HG03159 (cell line): ENCODE measurements around the gene SLC37A4.
A peak's percentile ranks its signal among the peaks of the same experiment; 100 is the strongest.
"Not testable (repeated sequence)": the region's sequence is repeated elsewhere in the genome, so short reads cannot be mapped to it uniquely, and the experiment has no call there.

Source experiments
- ATAC-seq: cut with Tn5 transposase; IDR thresholded peaks from one replicate; pipeline ENCODE4 v1.9.1; 2021; ENCODE audit warnings: mild to moderate bottlenecking, moderate library complexity; ENCODE audit not compliant: unreplicated experiment

Gene SLC37A4

DNA sequence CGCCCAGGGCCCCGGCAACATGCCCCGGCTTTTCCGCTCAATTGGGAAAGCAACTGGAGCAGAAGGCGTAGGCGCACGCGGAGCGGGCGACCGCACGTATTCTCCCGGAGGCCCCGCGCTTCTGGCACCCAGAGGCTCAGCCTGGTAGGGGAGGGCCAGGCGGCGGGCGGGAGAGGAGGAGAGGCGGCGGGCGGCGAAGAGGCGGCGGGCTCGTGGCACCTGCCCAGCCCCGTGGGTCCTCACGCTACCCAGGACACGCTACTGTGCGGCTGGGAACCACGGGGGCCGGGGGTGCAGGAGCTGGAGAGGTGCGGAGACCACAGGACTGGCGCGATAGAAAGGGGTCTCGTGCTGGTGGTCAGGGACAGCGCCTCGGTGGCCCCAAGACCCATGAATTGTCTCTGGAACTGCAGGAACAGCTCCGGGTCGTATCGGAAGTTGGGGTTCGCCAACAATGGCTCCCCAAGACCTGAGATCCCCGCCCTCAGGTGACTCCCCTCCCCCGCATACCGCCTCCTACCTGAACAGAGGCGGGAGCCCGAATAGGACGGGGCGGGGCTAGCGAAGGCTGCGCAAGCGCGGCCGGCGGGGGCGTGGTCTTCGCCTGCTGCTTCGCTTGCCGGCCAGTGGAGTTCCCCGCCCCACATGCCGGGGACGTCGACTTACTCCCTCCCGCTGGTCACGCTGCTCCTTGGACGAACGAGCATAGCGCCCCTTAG is at the start of gene SLC37A4:
Gene SLC37A4 (minus strand): TSS at position 549 of the 719 bp plus-strand sequence.
- ATAC-seq = peak; percentile 90

DNA sequence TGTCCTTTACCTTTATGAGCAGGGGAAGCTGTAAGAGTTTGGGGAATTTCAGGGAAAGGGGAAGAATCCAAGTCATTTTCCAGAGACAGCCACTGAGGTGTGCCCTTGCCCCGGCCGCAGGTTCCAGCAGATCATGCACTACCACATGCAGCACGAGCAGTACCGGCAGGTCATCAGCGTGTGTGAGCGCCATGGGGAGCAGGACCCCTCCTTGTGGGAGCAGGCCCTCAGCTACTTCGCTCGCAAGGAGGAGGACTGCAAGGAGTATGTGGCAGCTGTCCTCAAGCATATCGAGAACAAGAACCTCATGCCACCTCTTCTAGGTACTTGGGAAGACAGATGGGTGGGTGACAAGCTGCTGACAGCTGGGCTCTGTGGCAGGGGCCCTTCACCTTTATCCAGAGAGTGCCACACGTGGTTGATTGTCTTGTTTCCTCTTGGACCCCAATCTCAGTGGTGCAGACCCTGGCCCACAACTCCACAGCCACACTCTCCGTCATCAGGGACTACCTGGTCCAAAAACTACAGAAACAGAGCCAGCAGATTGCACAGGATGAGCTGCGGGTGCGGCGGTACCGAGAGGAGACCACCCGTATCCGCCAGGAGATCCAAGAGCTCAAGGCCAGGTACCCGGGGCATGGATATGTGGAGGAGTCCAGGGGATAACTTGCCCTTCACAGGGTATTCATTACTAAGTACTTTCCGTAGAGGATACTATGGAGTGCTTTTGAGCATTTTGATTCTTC is 48.2 kb upstream of the SLC37A4 start:
- ATAC-seq = no peak

DNA sequence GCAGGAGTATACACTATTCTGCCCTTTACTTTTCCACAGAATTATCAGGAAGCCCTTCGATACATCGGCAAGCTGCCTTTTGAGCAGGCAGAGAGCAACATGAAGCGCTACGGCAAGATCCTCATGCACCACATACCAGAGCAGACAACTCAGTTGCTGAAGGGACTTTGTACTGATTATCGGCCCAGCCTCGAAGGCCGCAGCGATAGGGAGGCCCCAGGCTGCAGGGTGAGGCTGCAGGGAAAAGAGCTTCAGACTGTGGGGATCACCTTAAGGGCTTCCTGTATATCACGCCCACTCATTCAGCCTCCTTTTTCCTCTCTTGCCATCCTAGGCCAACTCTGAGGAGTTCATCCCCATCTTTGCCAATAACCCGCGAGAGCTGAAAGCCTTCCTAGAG is 47.2 kb upstream of the SLC37A4 start:
- ATAC-seq = no peak

DNA sequence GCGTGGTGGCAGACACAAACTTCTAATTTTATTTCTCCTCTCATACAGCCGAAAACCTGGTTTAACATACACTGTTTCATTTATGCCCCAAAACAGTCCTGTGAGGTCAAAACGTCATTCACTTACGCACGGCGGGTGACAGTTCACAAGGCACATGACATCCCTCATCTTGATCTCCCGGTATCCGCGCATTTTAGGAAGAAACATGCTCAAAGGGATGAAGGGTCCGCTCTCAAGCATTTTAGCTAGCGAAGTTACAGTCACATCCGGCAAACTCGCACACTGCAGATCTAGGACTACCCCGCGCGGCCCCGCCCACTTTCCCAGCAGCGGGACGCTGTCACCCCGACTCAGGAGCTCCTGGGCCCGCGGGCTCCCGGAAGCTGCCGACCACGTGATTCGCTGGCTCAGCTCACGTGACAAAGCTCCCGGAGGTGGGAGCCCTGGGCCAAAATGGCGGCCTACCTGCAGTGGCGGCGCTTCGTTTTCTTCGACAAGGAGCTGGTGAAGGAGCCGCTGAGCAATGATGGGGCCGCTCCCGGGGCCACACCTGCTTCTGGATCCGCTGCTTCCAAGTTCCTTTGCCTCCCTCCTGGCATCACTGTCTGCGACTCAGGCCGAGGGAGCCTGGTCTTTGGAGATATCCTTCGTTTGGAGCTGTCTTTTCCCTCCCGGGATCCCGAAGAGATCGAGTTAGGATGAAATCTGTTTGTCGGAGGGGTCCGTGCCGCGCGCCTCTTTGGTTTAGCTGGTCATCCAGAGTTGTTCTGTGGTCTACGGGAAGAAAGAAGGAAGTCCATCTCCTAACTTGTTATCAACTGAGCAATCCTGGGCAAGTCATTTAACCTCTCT is 36.9 kb upstream of the SLC37A4 start, which contains the start of gene VPS11:
Gene VPS11 (plus strand): TSS at position 448 of the 852 bp plus-strand sequence. CDS start 6 bp downstream, at position 454.
- peak; percentile 93 for ATAC-seq

DNA sequence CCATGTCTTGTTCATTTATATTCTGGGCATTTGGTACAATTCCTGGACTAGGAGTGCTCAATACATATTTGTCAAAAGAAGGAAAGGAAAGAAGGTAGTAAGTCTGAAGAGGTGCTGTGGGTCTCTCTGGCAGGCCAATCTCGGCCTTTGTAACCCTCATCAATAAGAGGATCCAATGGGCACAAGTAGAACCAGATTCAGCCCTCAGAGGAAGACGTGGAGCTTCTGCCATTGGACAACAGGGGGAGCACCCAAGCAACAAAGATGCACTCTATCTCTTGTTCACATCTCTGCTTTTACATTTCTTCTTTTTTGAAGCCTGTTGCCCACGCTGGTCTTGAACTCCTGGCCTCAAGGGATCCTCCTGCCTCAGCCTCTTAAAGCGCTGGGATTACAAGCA is 34.7 kb upstream of the SLC37A4 start:
- ATAC-seq = no peak

DNA sequence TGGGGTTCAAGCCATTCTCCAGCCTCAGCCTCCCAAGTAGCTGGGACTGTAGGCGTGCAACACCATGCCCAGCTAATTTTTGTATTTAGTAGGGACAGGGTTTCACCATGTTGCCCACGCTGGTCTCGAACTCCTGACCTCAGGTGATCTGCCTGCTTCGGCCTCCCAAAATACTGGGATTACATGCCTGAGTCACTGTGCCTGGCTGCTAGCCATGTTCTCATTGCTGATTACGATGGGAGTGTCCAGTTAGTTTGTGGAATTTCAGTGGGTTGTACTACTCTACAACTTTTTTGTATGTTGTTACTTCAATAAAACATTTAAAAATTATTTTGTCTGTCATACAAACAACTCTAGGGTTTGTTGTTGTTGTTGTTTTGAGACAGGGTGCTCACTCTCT is 32.1 kb upstream of the SLC37A4 start:
- no peak for ATAC-seq

DNA sequence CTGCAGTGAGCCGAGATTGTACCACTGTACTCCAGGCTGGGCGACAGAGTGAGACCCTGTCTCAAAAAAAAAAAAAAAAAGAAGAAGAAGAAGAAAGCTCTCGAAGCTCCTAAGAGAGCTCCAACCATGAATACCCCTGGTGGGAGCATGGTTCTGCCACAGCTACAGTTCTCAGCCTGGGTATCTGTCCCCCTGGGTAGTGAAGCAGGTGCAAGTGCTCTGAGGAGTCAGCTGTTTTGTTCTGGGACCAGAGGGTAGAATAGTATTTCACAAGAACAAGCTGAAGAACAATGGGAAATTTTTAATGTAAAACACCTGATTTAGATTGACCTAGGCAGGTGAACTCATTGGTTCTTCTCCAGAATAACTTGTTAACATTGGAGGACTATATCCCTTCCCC is 30.6 kb upstream of the SLC37A4 start:
- no peak for ATAC-seq

DNA sequence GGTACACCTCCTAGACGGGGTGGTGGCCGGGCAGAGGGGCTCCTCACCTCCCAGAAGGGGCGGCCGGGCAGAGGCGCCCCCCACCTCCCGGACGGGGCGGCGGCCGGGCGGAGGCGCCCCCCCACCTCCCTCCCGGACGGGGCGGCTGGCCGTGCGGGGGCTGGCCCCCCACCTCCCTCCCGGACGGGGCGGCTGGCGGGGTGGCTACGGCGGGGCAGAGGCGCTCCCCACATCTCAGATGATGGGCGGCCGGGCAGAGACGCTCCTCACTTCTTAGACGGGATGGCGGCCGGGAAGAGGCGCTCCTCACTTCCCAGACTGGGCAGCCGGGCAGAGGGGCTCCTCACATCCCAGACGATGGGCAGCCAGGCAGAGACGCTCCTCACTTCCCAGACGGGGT is 28.5 kb upstream of the SLC37A4 start:
- ATAC-seq = not testable (repeated sequence)

DNA sequence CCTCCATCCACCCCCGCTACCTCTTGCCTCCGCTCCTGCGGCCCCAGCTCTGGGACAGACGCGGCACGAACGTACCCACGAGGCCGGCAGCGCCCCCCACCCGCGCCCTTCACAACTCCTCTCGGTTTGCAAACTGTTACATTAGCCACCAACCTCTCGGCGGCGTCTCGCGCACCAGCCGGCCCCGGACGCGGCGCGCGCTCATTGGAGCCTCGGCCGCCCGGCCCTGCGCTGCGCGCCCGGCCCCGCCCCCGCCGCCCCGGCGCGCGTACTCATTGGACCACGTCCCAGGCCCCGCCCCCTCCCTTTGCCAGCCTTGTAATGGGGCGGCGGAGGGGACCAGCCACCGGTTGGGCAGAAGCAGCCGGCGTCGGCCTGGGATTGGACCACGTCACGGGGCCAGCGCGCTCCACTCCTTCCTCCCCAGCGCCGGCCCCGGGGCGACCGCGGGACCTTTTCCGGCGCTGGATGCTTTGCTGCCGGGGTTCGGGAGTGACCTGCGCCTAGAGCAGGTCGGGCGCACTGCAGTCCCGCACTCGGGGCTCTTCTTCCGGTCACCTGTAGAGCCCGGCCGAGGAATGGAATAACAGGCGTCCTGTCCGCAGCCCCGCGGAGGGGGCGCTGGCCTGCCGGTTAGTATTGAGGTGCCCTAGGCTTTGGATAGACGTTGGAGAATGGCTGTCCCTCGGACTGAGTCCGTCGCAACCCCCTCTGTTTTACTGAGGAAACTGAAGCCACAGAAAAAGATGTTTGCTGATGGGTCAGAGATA is 26.5 kb upstream of the SLC37A4 start, which contains the start of gene HYOU1:
Gene HYOU1 (minus strand): TSS at position 206 of the 770 bp plus-strand sequence. CDS start 1,045 bp downstream, outside the sequence.
- ATAC-seq = peak; percentile 86

DNA sequence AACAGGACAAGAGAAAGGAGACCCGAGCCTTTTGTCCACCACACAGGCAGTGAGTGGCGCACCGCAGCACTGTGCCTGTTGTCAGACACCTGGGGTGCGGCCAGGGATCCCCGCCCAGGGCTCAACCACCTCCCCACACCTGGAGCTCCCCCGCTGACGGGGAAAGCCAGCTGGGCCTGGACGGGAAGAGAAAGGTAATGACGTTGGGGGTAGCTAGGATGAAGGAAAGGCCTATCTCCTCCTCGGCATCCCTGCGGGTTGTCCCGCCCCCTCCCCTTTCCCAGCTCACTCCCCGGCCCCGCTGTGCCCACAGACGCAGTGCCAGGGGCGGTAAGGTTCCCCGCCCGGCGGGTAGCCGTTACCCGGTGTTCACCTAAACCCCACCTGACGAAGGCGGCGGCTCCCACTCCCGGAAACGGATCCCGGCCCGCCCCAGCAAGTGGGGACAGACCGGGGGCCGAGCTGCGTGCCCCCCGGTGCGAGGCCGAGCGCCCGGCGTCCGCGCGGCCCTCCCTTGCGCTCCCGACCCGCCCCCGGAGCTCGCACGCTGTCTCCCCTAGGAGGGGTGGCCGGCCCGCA is 25.8 kb upstream of the SLC37A4 start:
- peak; percentile 8 for ATAC-seq

DNA sequence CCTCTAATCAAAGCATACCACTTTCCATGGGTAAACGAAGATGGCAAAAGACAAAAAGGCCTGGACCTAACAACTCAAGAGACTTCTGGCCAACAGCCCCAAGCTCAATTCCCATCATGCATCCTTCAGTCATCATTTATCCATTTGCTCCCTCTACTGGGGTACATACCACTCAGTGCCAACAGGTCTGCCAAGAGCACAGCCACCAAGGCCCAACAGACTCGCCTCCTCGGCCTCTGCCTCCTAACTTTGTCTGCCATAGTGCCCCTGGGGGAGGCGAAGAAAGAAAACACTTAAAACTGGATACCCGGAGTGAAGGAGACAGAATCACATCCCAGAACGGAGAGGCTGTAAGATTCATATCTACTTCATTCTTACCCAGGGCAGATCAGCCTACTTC is 25.2 kb upstream of the SLC37A4 start:
- no peak for ATAC-seq

DNA sequence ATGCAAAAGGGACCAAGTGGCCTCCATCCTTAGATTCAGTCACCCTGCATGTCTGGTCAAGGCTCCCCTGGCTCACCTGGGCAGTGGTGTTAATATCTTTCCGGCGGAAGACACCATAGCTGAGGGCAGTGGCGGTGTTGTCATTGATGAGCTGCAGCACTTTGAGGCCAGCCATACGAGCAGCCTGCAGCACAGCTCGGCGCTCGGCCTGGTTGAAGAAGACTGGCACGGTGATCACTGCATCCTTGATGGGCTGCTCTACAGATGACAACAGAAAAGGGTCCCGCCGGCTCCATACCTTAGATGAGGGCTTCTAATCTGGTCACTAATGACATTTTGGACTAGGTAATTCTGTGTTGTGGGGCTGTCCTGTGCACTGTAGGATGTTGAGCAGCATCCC is 23.7 kb upstream of the SLC37A4 start:
- ATAC-seq = no peak

DNA sequence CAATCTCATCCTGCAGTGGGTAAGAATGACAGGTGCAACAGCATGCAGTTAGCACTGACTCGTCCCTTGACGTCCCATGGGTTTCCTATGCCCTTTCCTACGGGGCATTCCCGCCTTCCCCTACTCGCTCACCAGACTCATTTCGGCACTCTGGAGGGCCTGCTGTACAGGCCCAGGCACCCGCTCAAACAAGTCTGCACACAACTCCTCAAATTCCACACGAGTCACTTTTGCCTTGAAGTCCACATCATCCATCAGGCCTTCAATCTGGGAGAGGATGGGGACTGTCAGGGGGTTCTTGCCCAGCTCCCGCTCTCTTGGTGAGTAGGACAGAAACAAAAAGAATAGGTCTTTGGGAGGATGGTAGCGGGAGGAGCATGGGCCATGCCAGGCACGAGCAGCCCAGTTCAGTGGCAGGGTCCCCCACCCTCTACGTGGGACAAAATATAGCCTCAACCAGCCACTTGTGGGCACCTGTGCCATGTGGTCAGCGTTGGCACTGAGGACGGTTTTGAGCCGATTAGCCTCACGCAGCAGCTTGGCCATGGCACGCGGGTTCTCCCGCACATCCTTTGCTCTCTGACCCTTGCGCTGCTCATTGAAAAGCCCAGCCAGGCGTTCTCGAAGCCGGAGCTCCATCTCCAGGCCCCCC is 21.6 kb upstream of the SLC37A4 start:
- ATAC-seq = no peak

DNA sequence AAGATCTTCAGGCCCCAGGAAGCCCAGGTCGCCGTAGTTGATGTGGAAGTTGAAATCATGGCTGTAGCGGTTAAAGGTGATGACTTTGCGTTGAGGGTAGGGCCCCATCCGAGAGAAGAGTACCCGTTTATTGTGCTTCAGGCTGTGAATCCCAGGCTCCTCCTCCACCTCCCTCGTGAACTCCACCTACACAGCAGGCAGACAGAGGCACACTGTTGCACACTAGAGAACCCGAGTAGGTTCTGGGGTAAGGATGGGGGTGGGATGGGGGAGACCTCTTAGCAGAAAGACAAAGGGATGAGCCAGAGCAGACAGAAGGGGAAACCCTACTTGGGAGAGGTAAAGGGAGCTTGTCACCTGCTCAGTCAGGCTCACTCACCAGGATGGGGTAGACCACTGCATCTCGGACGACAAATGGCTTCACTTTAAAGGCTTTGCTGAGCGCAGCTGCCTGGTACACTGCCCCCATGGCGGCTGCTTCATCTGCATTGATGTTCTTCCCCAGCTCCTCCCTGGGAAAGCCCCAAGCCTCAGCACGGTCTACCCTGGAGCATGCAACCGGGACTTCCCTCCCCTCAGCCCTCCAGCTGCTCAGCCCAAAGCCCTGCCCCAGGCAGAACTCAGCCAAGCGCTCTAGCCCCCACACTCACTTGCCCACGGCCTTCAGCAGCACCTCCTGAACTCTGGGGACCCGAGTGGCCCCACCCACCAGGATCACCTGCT is 20.9 kb upstream of the SLC37A4 start:
- ATAC-seq = no peak

DNA sequence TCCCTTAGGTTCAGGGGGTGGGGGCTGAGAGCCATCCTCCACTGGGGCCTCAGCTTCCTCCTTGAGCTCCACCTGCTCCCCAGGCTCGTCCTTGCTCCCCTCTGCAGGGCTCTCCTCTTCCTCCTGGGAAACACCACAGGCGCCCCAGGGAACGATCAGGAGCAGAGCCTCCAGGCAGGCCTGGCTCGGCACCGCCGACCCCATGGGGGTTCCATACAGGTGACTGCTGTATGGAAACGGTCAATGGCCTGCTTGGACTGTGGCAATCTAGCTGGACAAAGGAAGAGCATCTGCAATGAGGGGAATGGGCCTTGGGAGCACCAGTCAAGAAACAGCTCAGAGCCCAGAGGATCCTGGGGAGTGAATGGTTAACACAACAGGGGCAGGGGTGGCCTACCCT is 18.4 kb upstream of the SLC37A4 start:
- ATAC-seq = no peak

DNA sequence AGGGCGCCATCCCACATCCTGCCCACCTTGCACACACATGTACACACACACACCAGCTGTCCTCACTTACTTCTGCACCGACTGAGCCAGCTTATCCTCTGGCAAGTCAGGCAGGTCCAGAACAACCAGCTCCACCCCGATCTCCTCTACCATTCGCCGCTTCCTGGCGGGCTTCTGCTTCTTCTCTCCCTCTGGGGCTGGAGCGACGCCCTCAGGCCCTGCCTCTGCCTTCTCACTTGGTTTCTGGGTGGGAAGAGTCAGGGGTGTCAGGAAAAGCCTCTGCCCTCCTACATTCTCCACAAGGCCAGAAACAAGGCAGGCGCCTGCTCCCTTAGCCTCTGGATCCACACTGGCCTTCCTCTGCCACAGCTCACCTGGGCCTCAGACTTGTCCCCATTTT is 18.0 kb upstream of the SLC37A4 start:
- ATAC-seq = no peak

DNA sequence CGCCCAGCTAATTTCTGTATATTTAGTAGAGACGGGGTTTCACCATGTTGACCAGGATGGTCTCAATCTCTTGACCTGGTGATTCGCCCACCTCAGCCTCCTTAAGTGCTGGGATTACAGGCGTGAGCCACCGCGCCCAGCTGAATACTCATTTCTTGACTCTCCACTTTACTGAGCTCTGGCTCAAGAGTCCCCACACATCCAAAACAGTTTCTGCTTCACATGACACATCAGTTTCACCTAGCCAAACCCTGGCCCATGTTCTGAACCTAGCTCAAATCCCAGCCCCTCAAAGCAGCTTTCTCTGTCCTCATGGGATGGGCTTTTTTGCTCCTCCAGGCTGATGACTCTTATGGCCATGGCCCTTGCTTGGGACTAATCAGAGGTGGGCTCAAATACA is 16.5 kb upstream of the SLC37A4 start:
- ATAC-seq = no peak

DNA sequence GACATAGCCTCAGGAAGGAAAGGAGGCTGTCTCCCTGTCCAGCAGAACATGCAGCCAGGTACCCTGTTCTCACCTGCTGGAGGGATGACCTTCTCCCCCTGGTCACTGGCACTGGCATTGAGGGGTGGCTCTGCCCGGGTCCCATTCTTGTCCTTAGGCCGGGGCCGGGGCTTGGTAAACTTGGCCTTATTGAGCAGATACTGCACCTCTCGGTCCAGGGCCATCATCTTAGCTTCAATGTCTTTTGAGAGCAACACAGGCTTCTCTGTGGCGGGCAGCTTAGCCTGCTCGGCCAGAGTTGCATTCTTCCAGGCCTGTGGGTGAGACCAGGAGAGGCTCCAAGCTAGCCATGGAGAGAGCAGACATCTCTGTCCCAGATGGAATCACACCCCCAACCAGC is 15.8 kb upstream of the SLC37A4 start:
- no peak for ATAC-seq

DNA sequence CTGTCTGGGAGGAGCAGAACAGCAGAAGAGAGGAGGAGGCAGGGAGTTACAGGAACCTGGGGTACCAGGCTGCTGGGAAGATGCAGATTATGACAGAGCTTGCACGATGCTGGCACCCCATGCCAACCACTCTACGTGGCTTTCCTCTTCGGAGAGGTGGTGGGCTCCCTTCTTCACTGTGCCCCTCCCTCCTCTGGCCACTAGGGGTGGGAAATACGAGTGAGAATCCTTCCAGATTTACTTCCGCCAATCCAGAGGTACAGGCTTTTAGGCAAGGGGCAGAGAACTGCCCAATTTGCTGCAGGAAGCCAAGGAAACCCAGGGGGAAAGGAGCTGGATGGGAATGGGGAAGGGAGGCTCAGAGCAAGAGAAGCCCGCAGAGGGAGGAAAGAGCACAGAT is 14.0 kb upstream of the SLC37A4 start:
- ATAC-seq = no peak
